Stimulated activated CD4-positive, alpha-beta T cell treated with anti-CD3 and anti-CD28 coated beads, Interleukin-15, amount 100 ng/mL, for 1 hour (primary cell): ENCODE data around the gene TFF1.

Experiments used
- DNase-seq, 2 donors: peaks; one replicate each; pipeline ENCODE4 v3.0.0-alpha.2; 2020; ENCODE audit warnings: low read depth in 1 of 2, low spot score in 1 of 2

Gene TFF1

GRCh38 chr21:42319376-42319775 is 47.0 kb downstream of the TFF1 start:
- no peak for DNase-seq

DNA sequence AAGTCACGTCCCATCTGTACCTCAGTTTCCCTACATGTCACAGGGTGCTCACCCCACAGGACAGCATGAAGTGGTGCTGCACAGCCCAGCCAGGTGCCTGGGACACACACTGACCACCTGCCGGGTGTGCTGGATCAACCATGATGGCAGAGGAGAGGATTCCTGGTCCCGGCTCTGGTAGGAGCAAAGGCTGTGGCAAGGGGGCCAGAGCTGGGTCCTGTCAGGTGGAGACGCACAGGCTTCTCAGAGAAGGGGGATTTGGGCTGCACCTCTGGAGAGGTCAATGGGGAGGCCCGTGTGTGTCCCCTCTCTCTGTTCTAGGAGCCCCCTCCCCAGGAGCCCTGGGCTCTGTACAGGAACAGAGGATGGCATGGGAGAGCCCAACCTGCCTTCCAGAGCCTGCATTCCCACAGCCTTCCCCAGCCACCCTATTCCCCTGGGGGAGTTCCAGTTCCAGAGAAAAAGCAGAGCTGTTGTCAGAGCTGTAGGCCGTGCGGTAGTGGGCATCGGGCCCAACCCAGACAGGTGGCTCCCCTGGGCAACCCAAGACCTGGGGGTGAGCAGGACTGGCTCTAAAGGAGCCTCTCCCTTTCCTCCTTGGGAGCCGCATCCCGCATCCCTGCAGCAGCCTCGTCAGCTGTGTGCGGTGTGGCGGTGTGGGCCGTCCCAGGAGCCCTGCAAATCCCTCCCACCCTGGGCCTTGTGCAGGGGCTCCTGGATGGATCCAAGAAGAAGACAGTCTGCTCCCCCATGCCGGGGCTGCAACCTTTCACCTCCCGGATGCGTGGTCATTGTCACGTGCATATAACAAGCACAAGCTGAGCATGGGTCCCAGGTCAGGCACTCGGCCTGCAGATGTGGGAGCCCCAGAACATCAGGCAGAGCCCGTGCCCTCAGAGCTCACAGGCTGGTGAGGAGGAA is 48.2 kb downstream of the TFF1 start:
- DNase-seq, result no peak

- no peak for DNase-seq
These were observed 49.0 kb downstream of the TFF1 start for GRCh38 chr21:42317341-42317741.

DNA sequence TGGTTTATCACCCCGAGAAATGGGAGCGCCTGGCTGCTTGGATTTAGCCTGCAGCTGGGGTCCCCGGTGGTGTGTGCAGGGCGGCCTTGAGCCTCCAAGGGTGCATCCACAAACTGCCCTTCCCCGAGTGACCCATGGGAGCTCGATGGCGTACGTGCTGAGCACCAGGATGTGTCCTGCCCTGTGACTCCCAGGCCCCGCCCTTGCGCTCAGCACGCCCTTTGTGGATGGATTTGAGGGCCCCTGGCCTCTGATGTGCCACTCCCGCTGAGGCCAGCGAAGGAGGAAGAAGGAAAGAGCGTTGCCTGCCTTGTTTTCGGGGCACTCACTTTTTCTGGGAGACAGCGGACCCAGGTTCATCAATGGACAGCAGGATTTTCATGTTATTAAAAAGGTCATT is 49.4 kb downstream of the TFF1 start:
- DNase-seq, result no peak

- no peak for DNase-seq
These were observed 50.9 kb downstream of the TFF1 start, which contains the start of gene TFF3 for GRCh38 chr21:42315296-42315891. TFF3 (minus strand) TSS chr21:42315409; CDS start chr21:42315374, 35 bp downstream.

DNA sequence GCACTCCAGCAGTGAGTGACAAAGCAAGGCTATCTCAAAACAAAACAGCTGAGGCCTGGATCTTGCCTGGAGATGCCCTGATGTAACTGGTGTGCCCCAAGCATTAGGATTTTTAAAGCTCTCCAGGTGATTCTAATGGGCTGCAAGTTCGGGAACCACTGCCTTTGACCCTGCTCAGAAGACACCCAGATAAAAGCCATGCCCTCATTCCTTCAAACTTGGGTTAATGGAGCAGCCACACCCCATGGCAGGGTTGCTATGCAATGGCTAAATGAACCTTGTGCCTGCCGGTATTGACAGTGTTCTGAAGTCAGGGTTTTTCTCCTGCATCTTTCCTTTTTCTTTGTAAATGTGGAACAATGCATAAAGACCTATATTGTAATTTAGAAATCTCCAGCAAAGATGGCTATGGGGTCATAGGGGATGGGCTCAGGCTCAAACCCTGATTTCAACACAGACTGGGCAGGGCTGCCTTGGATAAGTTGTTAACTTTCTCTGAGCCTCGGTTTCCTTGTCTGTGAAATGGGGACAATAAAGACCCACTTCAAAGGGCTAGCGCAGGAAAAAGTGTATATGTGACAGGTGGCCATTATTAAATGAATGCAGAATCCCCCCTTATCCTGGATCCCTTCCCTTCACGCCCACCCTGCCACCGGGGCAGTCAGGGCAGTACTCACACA is 51.6 kb downstream of the TFF1 start:
- no peak for DNase-seq

- DNase-seq, result no peak
These were observed 52.8 kb downstream of the TFF1 start for GRCh38 chr21:42313501-42313969.

DNA sequence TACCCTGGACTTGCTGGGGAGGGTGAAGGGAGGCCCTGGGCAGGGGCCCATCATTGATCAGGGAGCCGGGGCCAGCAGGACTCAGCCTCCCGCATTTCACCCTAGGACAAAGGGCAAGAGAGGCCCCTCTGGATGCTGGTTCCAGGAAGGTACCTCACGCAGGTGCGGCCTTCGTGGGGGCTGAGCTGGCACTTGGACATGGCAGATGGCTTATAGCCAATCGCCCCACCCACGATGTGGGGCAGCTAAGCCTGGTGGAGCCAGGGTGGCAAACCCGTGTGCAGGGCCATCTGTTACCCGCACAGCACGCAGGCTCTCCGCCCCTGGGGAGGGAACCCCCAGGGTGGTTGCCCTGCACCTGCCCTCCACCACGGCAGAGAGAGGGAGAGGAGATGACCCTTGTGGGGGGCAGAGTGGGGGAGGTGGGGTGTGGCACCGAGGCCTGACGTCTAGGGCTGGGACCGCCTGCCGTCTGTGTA is 53.7 kb downstream of the TFF1 start:
- no peak for DNase-seq
